RWPE1 (cell line): ENCODE data around the gene ERO1B.

ENCODE experiments used
- CTCF ChIA-PET: fragments of 350-600 bp; sonication (Branson Sonifier 250); formaldehyde crosslinking; extraction: SDS; loops from one replicate; lab custom pipeline; 2021; lab: Yijun Ruan, JAX
- POLR2A ChIA-PET: fragments of 400-600 bp; formaldehyde crosslinking; extraction: SDS; loops from one replicate; lab custom pipeline; 2020; ENCODE audit warnings: antibody characterized with exemption; ENCODE audit not compliant: low non-redundant PET; lab: Yijun Ruan, JAX
- DNase-seq: peaks from one replicate; pipeline ENCODE4 v3.0.0; 2012; ENCODE audit warnings: low spot score
- H3K27ac ChIP-seq: fragments of 450-650 bp; 2 replicates; pipeline ENCODE4 v1.5.1; 2017
- TF ChIP-seq, protein P1 (sequence below): fragments of 450-650 bp; conservative IDR thresholded peaks from 2 replicates; pipeline ENCODE4 v1.5.1; 2017; ENCODE audit warnings: low read depth, mild to moderate bottlenecking

Gene ERO1B

DNA sequence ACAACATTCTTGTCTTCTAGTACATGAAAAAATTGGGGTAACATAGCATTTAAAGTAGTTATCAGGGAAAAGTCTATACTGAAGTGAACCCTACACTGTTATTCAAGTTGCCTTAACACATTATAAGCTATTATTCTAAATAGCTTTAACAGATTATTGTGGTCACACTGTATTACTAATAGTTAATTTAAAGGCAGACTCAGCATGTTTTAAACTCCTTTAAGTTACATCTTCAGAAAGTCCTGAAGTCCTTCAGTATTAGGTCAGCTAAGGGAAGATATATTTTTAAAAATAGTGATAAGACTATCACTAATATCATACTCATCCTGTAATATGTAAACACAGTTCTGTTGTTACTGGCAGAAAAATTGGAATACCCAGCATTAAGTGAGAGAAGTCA lies 72.0 kb downstream of the ERO1B start:
- POLR2A ChIA-PET, result no interaction called here

GRCh38 chr1:236209185-236209584 lies 72.6 kb downstream of the ERO1B start:
- CTCF ChIA-PET, result interaction anchor here (0.5 to 0.6 kb wide), 2 partner anchors 119 to 1228 kb away, joined by 3 read pairs; no protein-coding TSS in a partner anchor
- DNase-seq, result no peak
- no peak overlapping the region for H3K27ac ChIP-seq
- POLR2A ChIA-PET, result no interaction called here
- TF ChIP-seq, protein P1, sequence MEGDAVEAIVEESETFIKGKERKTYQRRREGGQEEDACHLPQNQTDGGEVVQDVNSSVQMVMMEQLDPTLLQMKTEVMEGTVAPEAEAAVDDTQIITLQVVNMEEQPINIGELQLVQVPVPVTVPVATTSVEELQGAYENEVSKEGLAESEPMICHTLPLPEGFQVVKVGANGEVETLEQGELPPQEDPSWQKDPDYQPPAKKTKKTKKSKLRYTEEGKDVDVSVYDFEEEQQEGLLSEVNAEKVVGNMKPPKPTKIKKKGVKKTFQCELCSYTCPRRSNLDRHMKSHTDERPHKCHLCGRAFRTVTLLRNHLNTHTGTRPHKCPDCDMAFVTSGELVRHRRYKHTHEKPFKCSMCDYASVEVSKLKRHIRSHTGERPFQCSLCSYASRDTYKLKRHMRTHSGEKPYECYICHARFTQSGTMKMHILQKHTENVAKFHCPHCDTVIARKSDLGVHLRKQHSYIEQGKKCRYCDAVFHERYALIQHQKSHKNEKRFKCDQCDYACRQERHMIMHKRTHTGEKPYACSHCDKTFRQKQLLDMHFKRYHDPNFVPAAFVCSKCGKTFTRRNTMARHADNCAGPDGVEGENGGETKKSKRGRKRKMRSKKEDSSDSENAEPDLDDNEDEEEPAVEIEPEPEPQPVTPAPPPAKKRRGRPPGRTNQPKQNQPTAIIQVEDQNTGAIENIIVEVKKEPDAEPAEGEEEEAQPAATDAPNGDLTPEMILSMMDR, result no peak

More for the DNA sequence above, 72.0 kb downstream of the ERO1B start:
- H3K27ac ChIP-seq, result no peak overlapping the region
- CTCF ChIA-PET, result interaction anchor here (0.5 to 0.7 kb wide), 2 partner anchors 10 to 1227 kb away, joined by 3 read pairs; no protein-coding TSS in a partner anchor
- no peak for DNase-seq
- TF ChIP-seq, protein P1, result no peak

GRCh38 chr1:236207569-236207968 lies 74.2 kb downstream of the ERO1B start:
- ChIA-PET CTCF (no interaction called here), POLR2A (no interaction called here)
- no peak for DNase-seq
- TF ChIP-seq, protein P1, result no peak
- no peak overlapping the region for H3K27ac ChIP-seq

- no peak for DNase-seq
- ChIA-PET POLR2A (interaction anchor here (0.6 kb wide), 1 partner anchor 13 kb away, joined by 3 read pairs; no protein-coding TSS in a partner anchor), CTCF (no interaction called here)
Measured at GRCh38 chr1:236207121-236207520, 74.6 kb downstream of the ERO1B start.

GRCh38 chr1:236206548-236206947 lies 75.2 kb downstream of the ERO1B start:
- TF ChIP-seq, protein P1, result no peak
- CTCF ChIA-PET, result no interaction called here
- POLR2A ChIA-PET, result interaction anchor here (0.6 kb wide), 1 partner anchor 12 kb away, joined by 3 read pairs; no protein-coding TSS in a partner anchor
- no peak for DNase-seq
- H3K27ac ChIP-seq, result no peak overlapping the region

More at GRCh38 chr1:236207121-236207520, 74.6 kb downstream of the ERO1B start:
- H3K27ac ChIP-seq, result no peak overlapping the region
- TF ChIP-seq, protein P1, result no peak

- DNase-seq, result no peak
- POLR2A ChIA-PET, result no interaction called here
- TF ChIP-seq, protein P1, result no peak
- CTCF ChIA-PET, result interaction anchor here (0.6 to 0.7 kb wide), 2 partner anchors 27 to 327 kb away, joined by 3 to 4 read pairs; no protein-coding TSS in a partner anchor
- H3K27ac ChIP-seq, result no peak overlapping the region
Measured at GRCh38 chr1:236204656-236205055, 77.1 kb downstream of the ERO1B start.
